GM12873 (cell line): Measurements from ENCODE around the gene ARMC6.

Experiments used
- CTCF ChIP-seq: IDR thresholded peaks from 2 replicates; pipeline ENCODE4 v1.5.1; 2012; ENCODE audit warnings: low read depth, mild to moderate bottlenecking, moderate library complexity, low read length, control low read depth; ENCODE audit not compliant: insufficient read depth; ENCODE audit errors: missing control alignments

ARMC6 gene

GRCh38 chr19:19068659-19069654 is 35.6 kb downstream of the ARMC6 start:
- no peak for TF ChIP-seq CTCF

GRCh38 chr19:19071897-19072296 is 38.5 kb downstream of the ARMC6 start:
- TF ChIP-seq CTCF, result no peak

GRCh38 chr19:19074196-19074882 is 40.9 kb downstream of the ARMC6 start:
- TF ChIP-seq CTCF, result no peak

- TF ChIP-seq CTCF, result no peak
These were observed 41.7 kb downstream of the ARMC6 start for GRCh38 chr19:19075126-19075525.

- TF ChIP-seq CTCF, result no peak
These were observed 43.1 kb downstream of the ARMC6 start for GRCh38 chr19:19076476-19076875.

- no peak for TF ChIP-seq CTCF
These were observed 43.7 kb downstream of the ARMC6 start for GRCh38 chr19:19077103-19077502.

- TF ChIP-seq CTCF, result no peak
These were observed 45.4 kb downstream of the ARMC6 start for GRCh38 chr19:19078801-19079200.
